ENCODE results near the gene MAGEA11.
"Not testable (repeated sequence)": the region's sequence is repeated elsewhere in the genome, so short reads cannot be mapped to it uniquely, and the experiment has no call there.

Gene MAGEA11

GRCh38 chrX:149711545-149712236 lies at the start of gene MAGEA11:
TSS of gene MAGEA11 (plus strand) at chrX:149712060. CDS start at chrX:149713160, 1,100 bp downstream.
- DNase-seq (ENCODE audit: low read depth in 2 of 2), result no peak

GRCh38 chrX:149675088-149675487 lies 36.8 kb upstream of the MAGEA11 start:
- not testable (repeated sequence) for DNase-seq (ENCODE audit: low read depth in 2 of 2)

DNA sequence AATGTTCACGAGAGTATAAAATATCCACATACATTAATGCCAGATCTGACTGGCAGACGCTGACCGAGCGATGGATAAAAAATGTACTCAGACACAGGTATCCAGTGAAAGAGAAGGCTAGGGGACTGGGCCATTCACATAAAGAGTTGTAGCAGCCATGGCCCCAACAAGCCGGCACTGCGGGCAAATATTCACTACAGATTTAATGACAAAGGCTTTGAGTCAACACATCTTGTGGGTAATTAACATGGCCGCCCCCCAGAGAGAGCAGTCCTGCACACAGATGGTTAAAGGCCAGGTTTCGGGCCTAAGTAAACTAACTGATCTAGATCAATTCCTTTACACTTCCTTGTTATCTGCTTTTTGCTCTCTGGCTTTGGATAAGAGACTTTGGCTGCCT lies 36.3 kb upstream of the MAGEA11 start:
- not testable (repeated sequence) for DNase-seq (ENCODE audit: low read depth in 2 of 2)

GRCh38 chrX:149679164-149679678 lies 32.6 kb upstream of the MAGEA11 start:
- not testable (repeated sequence) for DNase-seq (ENCODE audit: low read depth in 2 of 2)

DNA sequence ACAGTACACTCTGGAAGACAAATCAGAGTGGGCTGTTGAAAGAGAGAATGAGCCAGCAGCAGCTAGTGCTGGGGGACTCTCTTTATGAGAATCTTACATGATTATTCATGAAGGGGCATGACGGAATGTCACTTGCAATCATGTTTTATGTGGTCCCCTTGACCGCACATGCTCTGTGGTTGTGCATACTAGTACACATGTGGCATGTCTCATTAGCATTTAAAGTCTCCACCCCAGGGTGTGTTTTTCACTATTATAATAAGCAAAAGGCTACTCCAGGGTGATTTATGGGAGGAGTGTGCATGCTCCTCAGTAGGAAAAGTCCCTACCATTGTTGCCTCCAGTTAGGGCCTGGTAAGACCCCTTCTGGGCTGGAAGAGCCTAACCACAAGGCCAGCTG lies 30.7 kb upstream of the MAGEA11 start:
- DNase-seq (ENCODE audit: low read depth in 2 of 2), result no peak

DNA sequence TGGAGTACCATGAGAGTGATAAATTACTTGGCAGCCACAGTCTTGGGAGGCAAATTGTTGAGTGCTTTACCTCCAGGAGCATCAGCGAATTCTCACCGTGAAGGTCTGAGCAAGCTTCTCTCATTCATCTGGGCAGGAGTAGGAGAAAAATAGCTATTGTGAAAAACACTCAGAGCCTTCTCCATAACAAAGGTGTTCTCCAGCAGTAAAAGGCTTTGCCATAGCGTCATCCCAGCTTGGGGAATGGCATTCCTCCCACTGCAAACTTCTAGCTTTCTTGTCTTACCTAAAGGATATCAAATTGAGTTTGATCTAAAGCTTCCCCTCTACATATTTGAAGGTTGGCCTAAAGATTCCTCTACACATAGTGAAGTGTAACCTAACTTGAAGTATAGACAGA lies 29.8 kb upstream of the MAGEA11 start:
- DNase-seq (ENCODE audit: low read depth in 2 of 2), result no peak

GRCh38 chrX:149682956-149683947 lies 28.6 kb upstream of the MAGEA11 start:
- DNase-seq (ENCODE audit: low read depth in 2 of 2), result no peak

DNA sequence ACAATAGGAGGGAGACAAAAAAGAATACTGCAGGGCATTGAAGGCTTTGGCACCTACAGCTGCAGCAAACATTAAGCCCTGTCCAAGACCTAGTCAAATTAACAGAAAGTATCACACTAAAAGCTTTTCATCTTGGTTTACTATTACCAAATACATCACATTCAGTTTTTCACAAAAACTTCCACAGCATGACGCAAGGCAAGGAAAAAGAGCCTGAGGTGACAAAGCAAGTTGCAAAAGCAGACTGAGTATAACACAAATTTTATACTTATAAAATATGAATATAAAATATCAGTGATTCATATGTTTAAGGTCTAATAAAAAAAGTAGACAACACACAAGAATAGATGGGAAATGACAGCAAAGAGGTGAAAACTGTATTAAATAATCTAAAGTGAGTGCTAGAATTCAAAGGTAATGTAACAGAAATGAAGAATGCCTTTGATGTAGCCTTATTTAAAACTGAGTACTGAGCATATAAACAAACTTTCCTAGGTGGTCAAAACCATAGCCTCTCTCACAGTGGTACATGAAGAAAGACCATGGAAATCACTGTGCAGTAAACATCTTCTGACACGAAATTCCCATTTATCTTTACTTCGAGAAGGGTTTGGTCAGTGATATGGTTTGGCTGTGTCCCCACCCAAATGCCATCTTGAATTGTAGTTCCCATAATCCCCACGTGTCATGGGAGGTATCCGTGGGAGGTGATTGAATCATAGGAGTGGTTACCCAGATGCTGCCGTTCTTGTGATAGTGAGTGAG lies 27.7 kb upstream of the MAGEA11 start:
- DNase-seq (ENCODE audit: low read depth in 2 of 2), result no peak

DNA sequence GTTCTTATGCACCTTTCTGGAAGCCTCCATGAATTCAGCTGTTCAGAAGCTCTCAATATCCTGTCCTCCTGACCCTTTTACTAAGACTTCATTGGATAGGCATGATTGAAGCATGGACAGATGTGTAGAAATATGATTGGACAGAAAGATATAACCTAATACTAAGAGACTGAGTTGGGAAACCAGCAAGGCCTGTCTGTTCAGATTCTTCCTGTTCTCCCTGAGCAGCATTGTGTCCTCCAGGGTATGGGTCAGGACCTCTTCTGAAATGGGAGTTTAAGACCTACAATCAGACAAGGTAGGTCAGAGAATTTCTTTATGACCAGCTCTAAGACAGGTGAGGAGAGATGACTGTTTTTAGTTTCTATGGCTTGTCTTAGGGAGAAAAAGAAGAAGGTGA lies 23.9 kb upstream of the MAGEA11 start:
- no peak for DNase-seq (ENCODE audit: low read depth in 2 of 2)

GRCh38 chrX:149688552-149688951 lies 23.3 kb upstream of the MAGEA11 start:
- no peak for DNase-seq (ENCODE audit: low read depth in 2 of 2)

DNA sequence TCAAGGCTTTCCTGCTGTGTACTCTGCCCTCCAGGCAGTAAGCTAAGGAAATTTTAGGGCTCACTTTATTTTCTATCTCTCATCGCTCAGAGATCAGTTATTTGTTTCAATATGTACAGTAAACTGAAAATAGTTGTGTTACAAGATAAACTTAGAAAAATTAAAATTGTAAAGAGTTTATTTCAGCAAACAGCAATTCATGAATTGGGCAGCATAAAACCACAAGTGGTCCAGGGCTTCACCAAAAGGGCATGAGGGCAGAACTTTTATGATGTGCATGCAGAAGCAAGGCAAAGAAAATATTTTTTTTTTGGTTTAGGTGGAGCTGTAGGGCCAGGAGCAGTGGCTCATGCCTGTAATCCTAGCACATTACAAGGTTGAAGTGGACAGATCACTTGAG lies 20.1 kb upstream of the MAGEA11 start:
- DNase-seq (ENCODE audit: low read depth in 2 of 2), result no peak

DNA sequence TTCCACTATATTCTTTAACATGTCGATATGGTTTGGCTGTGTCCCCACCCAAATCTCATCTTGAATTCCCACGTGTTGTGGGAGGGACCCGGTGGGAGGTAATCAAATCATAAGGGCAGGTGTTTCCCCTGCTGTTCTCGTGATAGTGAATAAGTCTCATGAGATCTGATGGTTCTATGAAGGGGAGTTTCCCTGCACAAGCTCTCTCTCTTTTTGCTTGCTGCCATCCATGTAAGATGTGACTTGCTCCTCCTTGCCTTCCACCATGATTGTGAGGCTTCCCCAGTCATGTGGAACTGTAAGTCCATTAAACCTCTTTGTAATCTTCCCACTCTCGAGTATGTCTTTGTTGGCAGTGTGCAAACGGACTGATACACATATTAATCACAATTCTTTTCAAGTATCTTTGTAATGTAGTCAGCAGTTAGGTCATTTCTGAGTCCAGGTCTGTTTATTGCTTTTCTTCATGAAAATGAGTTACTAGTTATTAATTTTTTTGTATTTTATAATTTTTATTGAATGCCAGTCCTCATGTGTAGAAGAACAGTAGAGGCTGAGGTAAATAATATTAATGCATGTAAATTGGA lies 19.1 kb upstream of the MAGEA11 start:
- DNase-seq (ENCODE audit: low read depth in 2 of 2), result not testable (repeated sequence)

DNA sequence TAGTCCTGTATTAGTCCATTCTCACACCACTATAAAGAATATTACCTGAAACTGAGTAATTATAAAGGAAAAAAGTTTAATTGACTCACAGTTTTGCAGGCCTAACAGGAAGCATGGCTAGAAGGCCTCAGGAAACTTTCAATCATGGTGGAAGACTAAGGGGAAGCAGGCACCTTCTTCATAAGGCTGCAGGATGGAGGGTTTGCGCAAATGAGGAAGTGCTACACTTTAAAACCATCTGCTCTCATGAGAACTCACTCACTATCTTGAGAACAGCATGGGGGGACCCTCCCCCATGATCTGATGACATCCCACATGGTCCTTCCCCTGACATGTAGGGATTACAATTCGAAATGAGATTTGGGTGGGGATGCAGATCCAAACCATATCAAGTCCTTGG lies 12.1 kb upstream of the MAGEA11 start:
- DNase-seq (ENCODE audit: low read depth in 2 of 2), result no peak

DNA sequence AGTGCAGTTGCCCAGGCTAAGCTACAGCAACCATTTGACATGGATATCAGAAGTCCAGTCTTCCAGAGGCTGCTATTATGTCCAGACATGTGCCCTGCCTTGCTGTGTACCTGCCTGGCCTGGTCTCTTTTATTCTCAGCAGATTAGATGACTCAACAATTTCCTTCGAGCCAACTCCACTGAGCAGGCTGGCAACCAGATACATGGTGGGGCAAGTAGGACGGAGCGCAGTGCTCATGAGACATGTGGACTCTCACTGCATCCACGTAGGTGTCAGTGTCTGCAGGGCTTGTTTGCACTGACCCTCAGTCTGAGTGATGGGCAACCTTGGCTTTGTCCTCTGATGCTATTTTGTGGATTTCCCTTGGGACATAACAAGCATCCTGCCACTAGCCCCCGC lies 7.2 kb upstream of the MAGEA11 start:
- DNase-seq (ENCODE audit: low read depth in 2 of 2), result no peak

GRCh38 chrX:149707147-149707901 lies 4.5 kb upstream of the MAGEA11 start:
- no peak for DNase-seq (ENCODE audit: low read depth in 2 of 2)

DNA sequence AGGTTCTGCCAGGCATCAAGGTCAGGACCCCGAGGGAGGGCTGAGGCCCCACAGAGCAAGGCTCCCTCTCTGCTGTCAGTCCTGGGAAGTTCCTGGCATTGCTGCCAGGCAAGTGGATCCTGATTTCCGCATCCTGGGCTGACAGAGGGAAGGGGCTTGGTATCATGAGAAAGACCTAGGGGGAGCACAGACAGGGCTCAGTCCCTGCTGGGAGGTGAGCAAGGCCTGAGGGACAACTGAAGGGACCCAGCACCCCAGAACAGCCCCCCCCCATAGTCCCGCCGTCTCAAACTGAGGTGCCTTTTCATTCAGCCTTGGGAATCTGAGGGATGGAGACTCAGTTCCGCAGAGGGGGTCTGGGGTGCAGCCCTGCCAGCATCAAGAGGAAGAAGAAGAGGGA lies 971 bp downstream of the MAGEA11 start:
- no peak for DNase-seq (ENCODE audit: low read depth in 2 of 2)

GRCh38 chrX:149713279-149714050 lies 1.6 kb downstream of the MAGEA11 start:
- no peak for DNase-seq (ENCODE audit: low read depth in 2 of 2)

DNA sequence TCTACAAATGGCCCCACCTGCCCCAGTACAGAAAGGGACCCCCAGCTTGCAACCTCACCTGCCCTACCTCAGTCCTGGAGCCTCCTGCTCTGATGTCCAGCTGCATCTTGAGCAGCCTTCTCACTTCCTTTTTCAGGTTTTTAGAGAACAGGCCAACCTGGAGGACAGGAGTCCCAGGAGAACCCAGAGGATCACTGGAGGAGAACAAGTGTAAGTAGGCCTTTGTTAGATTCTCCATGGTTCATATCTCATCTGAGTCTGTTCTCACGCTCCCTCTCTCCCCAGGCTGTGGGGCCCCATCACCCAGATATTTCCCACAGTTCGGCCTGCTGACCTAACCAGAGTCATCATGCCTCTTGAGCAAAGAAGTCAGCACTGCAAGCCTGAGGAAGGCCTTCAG lies 3.6 kb downstream of the MAGEA11 start:
- no peak for DNase-seq (ENCODE audit: low read depth in 2 of 2)

- no peak for DNase-seq (ENCODE audit: low read depth in 2 of 2)
Measured at GRCh38 chrX:149716632-149717031, 4.8 kb downstream of the MAGEA11 start.

GRCh38 chrX:149717803-149718202 lies 5.9 kb downstream of the MAGEA11 start:
- no peak for DNase-seq (ENCODE audit: low read depth in 2 of 2)
